ENCODE measurements around the gene PCDHGA1.

The PCDHGA1 gene

DNA sequence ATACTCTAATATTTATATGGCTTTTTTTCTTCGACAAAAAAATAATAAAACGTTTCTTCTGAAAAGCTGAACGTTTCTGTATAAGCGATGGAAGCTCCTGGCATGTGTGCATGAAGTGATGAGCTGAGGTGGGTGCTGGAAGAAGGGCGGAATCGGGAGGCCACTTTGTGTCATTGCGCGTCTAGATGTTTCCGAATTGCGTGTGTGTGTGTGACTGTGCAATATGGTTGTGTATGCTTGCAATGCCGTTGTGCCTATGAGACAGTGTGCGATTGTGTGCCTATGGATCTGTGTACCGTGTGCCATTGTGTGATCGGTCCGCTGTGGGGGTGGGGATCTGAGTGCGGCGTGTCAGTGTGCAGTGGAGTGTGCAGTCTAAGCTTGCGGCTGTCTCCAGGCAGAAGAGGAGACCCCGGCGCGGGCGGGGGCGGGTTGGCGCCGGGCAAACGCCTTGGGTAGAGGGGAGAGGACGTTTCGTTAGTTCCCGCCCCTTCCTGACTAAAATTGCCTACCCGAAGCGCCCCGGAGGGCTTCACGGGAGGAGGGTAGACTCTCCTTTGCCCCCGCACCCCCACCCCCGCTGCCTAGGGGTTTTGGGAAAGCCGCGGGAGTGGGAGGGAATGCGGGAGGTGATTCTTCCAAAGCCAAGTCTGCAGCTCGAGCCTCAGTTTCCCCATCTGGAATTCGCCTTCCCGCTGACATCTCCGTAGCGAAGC is 182.8 kb downstream of the PCDHGA1 start:
- DNase-seq (ENCODE audit: low read depth, low spot score): no peak

DNA sequence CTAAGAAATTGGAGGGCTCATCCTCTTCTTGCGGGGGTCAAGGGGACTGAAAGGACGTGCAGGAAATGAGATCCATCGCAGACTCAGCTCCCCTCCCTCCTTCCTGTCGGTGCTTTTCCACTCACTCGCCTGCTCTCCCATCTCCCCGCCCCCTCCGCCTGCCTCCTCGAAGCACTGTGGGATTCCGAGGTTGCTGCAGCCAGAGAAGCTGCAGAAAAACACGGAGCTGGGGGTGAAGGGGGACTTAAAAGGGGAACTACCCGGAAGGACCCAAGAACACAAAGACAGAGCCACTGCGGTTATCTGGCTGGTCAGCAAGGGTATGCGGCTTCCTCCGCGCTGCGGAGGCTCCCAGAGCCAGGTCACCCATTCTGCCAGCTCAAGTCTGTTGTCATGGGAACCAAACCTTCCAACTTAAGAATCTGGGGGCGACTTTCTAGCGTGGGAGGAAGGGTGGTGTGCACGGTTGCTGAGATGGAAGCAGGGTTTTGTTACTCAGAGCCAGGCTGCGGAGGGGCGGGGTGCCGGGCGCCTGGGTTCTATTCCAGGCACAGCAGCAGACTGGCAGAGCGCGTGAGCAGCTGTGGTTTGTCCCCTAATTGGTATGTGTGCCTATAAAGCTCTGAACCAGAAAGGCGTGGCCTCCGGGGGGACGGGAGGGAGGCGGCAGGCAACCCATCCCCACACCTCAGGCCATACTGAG is 183.5 kb downstream of the PCDHGA1 start:
- no peak for DNase-seq (ENCODE audit: low read depth, low spot score)

DNA sequence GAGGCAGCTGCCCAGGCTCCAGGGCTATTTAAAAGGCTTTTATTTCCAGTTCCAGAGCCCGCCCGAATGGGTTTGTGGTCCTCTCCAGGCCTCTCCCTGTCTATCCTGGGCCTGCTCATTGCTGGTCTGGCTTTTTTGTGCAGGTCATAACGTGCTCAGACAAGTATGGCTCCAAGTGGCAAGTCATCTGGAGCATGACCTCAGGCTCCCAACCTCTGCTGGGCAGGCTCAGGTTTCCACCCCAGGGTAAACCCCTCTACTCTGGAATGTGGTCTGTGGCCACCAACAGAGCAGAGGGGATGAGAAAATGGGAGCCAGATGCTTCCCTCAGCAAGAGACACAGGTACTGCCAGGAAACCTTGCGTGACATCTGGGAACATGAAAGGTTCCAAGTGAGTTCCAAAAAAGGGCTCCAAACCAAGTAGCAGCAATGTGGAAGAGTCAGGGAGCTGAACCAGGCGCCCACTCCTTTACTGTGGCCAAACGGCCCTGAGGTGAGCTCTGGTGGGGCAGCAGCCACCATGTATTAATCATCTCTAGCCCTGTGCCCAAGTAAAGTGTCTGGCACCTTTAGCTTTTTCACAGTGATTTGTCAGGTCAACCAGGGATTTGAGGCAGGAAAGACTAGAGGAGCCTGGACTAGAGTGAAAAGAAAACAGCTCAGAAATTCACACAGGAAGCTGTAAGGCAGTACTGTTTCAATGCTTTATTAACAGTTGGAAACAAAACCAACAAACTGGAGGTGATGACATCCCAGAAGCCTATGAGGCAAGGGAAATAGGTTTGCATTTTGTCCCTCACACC is 184.2 kb downstream of the PCDHGA1 start:
- no peak for DNase-seq (ENCODE audit: low read depth, low spot score)

DNA sequence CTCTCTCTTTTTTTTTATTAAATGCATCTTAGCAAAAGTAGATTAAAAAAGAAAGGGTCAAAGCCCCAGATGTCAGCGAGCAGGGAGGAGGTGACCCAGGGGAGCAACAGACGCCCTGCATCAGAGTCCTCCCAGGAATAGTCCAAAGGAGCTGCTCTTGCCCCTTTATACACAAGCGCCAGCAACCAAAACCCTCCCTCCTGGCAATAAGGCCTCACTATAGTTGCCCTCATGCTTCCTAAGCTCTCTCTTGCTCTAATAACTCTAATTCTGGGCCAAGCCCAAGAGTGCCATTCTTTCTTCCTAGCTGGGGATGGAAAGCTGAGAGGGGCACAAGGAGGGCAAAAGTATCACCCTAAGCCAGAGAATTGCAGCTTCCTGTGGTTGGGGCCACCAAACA is 184.8 kb downstream of the PCDHGA1 start:
- DNase-seq (ENCODE audit: low read depth, low spot score): no peak

DNA sequence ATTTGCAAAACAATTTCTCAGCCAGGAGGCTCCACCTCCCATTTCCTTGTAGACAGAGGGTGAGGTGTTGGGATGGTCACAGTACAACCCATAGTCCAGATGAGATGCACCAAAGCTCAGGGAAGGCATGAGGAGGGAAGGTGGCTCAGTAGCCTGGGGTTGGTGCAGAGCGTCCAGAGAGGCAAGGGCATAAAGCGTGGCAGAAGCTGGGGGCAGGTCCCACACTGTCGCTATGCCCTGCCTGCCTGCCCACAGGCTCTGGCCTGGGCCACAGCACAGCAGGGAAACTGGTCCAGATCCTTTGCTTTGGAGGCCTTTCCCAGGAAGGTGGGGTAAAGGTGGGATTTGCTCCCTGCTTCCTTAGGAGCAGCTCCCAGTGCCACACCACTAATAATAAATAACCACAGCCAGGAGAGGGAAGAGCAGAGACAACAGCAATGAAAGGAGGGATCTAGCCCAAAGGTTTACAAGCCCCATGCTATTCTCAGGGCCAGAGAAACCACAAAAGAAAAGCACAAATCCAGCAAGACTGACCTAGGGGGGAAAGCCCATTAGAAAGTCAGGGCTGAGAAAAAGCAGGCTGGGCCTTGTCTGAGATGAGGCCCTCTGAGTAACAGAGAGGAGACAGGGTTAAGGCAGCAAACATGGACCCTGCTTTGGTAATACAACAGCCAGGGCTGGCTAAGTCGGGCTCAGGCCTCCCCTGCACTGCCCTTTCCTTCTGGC is 185.8 kb downstream of the PCDHGA1 start:
- no peak for DNase-seq (ENCODE audit: low read depth, low spot score)

DNA sequence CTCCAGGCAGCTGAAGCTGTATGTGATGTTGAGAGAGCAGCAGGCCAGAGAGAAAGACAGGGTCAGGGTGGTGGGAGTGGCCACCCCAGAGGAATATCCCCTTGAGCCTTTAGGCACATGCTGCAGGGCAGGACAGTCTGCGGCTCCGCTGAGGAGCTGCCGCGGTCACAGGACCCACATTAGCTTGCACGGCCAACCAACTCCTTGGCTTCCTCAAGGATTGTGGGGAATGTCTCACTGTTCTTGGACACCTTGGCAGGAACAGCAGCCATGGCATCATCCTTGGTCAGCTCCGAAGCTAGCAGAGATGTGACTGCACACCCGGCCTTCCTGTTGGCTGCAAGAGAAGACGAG is 186.3 kb downstream of the PCDHGA1 start:
- no peak for DNase-seq (ENCODE audit: low read depth, low spot score)

DNA sequence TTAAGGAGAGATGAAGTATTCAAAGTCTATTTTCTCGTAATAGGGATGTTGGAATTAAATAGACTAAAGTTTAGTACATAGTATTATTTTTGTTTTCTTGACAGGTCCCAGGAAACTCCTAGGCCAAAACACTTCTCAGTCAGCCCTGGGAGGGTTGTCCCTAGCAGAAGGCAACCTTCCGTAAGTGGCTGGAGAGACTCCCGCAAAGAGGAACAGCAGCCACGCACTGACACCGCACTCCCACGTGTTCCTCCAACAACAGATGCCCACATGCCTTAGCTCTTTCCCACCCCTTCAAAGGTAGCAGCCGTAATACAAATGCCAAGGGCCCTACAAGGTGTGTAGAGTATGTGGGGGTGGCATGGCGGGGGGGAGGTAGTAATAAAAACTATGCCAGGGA is 187.0 kb downstream of the PCDHGA1 start:
- DNase-seq (ENCODE audit: low read depth, low spot score): no peak

DNA sequence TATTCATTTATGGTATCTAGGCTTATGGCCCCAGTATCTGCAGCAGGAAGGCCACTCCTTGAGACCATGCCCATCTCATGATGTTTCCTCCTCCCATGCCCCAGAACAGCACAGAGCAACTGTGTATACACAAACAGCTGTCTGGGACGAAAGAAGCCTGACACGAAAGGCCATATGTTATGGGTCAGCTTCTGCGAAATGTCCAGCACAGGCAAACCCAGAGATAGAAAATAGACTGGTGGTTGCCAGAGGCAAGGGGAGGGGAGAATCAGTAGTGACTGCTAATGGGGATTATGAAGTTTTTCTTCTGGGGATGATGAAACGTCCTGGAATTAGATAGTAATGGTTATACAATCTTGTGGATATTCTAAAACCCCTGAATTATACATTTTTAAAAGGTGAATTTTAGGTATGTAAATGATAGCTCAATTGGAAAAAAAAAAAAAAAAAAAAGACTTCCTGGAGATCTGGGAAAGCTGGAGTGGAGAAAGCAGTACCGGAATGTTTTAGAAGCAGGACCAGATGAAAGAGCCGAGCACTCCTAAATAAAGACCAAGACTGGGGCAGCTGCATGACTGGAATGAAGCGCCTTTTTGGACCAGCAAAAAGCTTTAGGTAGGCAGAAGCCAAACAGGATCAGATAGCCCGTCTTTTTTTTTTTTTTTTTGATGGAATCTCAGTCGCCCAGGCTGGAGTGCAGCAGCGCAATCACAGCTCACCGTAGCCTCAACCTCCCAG is 187.7 kb downstream of the PCDHGA1 start:
- no peak for DNase-seq (ENCODE audit: low read depth, low spot score)

DNA sequence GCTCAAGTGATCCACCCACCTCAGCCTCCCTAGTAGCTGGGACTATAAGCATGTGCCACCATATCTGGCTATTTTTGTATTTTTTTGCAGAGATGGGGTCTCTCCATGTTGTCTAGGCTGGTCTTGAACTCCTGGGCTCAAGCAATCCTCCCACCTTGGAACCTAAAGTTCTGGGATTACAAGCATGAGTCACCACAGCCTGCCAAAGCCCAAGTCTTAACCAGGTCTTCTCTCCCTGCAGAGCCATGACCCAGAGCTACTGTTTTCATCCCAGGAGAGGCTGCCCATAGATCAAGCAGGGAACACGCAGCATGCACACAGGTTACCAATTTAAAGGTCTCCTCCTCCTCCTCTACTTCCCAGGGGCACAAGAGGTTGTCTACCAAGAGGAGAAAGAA is 188.3 kb downstream of the PCDHGA1 start:
- DNase-seq (ENCODE audit: low read depth, low spot score): no peak

DNA sequence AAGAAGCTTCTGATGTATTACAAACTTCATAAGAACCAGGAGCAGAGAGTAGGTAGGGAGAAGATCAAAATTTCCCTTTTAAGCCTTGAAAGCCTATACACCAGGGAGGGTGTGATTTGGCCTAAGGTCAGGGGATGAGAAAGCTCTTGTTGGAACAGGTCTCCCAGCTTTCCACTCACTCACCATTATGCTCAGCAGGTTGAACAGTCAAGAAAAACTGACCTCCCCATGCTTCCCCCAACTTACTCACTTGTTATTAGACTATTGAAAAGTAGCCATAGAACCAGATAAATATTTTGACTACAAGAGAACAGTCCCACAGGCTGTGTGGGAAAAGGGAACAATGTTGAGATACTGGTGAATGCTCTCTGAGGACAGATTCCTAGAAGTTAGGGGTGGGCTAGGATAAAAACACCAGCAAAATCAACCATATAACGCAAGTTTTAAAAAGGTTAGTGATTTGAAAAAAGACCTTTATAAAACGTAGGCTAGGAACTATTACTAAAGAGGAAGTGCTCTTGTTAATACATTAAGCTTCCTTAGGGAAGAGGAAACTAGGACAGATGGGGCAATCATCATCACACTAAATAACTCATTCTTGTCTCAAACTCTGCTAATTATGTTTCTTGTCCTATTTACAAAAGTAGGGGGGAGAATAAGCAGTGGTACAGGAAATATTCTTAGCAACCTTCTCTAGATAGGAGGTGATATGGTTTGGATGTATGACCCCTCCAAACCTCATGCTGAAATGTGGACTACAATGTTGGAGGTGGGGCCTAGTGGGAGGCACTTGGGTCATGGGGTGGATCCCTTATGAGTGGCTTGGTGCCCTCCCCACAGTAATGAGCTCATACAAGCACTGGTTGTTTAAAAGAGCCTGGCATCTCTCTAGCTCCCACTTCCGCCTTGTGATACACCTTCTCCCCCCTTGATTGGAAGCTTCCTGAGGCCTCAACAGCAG is 189.6 kb downstream of the PCDHGA1 start:
- no peak for DNase-seq (ENCODE audit: low read depth, low spot score)

DNA sequence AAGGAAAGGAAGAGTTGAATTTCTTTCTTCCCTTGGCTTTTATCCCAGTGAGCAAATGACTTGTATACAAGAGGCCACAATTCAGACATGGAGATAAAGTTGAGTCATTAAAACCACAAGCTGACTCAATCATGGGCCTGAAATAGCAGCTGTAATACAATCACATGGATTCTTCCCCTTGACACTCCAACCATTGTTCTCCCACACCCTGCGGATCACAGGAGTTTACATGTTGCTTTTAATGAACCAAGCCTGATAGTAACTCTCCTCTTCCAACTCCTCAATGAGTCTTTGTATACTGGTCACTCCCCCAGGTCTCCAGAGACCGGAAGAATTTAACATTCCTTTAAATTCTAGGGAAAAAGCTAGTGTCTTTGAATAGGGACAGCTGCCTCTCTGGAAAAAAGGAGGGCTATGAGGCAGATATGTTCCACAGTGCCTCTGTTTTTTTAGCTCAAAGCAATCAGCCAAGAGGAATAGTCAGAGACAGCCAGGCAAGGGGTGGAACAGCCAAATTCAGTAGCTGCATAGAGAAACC is 191.0 kb downstream of the PCDHGA1 start:
- DNase-seq (ENCODE audit: low read depth, low spot score): no peak

DNA sequence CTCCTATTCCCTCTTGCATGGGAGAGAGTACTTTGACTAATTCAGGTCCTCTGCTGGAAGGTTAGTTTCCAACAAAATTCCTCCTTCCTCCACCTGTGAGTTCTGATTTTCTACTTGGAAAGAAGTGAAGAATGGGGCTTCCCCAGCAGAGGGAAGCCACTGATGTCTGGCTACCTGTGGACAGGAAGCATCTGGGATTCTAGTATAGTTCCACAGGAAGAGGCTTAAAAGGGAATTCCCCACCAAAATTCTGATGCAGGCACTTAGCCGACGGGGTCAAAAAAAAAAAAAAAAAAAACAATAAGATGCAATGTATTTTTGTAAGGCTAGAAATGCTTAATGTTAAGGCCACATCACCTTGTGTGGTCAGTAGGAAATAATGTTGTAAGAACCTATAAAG is 192.0 kb downstream of the PCDHGA1 start:
- no peak for DNase-seq (ENCODE audit: low read depth, low spot score)

DNA sequence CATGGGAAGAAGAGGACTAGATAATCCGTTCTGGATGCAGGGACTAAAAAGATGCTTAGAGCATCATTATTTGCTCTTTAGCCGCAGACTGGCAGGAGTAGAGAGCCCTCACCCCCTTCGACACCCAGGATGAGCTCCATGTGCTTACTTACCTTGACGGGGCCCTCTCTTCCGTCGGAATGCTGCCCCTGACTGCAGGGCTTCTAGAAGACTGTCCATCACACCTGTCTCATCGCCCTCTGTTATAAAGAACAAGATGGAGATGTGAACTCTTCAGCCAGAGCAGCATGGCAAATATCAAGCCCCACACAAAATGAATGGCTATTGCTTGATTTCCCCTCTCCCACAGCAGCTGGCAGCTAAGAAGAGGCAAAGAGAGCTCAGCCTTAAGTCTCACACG is 193.7 kb downstream of the PCDHGA1 start:
- no peak for DNase-seq (ENCODE audit: low read depth, low spot score)

DNA sequence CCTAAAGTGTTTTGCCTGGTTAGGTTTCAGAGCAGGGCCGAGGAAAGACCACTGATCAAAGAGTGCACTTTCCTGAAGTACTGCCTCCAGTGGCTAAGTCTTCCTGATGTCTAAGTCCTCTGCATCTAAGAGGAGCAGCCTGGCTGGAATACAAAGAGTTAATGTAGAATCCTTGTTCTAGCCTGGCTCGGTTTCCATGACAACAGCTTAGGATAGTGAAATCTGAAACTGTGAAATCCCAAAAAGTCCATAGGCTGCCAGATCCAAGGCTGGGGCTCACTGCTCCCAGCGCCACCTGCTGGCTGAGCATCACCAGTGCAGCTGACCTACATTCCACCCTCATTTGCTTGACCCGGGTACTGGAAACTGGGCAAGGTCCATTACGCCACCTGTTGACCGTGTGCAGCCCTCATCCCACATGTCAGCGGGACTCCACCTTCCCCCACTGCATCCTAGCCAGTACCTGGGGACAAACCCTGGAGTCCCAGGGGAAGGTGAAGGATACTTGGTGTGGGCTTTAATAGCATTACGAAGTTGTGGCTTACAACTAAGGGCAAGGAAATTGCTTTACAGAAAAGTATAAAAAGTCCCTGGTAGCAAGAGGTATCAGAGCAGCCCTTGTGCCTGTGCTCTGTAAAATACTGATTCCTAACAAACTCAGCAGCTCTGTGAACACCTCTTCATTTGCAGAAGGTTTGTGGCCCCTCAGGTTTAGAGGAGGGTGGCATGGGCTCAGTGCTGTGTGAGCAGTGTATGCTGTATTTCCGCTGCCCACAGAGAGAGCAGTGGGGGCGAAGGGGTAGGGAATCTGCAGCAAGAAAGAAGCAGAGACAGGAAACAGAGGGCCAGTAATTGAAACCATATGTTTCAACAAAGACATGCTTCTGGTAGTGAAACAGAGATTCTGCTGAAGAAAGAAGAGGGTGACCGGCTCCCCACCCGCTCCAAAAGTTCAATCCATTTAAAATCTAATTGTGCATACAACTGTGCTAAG is 194.6 kb downstream of the PCDHGA1 start:
- no peak for DNase-seq (ENCODE audit: low read depth, low spot score)

DNA sequence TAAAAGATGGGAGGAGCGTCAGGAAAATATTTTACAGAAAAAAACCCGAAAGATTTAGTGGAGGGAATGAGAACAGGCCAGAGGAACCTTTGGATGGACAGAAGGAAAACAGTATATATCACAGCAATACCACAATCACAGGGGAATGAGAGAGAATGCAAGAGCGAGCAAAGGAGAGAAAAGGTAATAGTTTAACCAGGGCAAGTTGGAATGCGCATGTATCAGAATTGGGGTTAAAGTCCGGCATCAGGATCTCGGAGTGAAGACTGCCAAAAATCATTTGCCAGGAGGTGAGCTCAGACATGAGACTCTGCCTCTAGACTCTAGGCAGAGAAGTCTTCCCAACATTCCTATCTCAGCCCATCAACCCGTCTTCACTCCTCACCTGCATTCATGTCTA is 195.3 kb downstream of the PCDHGA1 start:
- DNase-seq (ENCODE audit: low read depth, low spot score): no peak

DNA sequence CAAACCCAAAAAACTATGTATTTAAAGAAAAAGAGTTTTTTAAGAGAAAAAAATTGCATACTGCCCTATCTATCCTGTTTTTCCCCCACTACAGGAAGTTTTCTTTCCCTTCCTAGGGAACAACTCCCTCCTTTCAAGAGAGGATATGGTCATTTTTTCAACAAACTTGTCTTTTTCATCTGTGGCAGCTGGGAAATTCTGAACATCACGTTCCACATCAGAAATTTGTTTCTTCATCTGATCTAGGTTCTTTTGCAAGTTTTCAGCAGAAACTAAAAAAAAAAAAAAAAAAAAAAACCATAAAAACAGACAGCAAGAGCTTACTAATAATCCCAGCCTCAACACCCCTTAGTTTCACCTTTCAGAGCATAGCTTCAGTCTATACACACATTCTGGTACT is 197.1 kb downstream of the PCDHGA1 start:
- DNase-seq (ENCODE audit: low read depth, low spot score): no peak

DNA sequence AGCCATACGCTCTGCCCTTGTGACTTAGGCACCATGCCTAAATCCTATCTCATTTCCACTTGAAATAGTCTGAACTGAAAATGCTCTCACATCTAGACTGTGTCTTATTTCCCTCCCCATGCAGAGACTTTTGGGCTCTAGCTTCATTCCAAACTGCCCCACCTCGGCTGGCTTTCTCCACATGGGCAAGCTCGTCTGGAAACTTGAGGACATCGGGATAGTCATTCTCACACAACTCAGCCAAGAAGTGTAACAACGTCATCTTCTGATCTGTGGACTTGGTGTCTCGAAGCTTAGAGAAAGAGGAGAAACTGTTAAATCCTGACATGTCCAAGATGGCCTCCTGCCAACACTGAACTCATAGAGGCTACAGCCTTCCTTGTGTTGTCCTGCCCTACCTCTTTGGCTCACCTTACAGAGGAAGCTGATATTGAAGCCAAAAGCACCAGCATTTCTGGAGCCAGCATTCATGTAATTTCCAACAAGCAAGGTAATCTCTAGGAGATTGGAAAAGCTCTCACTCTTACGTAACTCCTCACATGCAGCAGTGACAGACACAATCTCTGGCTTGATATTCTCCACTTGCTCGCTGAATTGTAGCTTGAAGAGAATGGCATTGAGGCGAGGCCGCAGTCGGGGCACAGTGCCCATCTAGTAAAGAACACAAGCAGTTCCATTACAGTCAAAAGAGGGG is 198.1 kb downstream of the PCDHGA1 start:
- no peak for DNase-seq (ENCODE audit: low read depth, low spot score)

DNA sequence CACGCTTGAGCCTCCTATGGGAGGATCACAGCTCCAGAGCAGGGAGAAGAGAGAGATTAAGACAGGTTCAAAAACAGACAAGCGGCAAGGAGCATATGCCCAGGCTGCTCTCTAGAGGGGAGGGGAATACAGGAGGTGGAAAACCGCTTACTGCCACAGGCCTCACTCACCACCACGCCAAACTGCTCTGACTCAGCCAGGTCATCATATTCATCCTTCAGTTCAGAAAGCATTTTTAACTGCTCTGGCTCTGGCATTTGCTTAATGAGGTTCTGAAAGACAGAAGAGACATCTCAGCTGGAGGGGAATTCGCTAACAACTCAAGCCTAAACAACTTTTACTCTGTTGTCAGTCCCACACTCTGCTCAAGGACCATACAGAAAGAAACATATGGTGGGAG is 198.7 kb downstream of the PCDHGA1 start:
- DNase-seq (ENCODE audit: low read depth, low spot score): no peak
